DOHH2 (cell line): ENCODE results near the gene CDKN1C.

Source experiments
- H3F3A ChIP-seq: fragments of 200-600 bp; sonication (generic), shearing (Covaris generic); 2 replicates; pipeline ENCODE4 v1.6.0; 2016; ENCODE audit warnings: antibody characterized with exemption, mild to moderate bottlenecking; ENCODE audit not compliant: control insufficient read depth, insufficient read depth
- H3K27ac ChIP-seq: fragments of 200-600 bp; sonication (generic); 2 replicates; pipeline ENCODE4 v1.5.1; 2014; ENCODE audit warnings: low read depth, mild to moderate bottlenecking, low read length, moderate library complexity
- H3K27me3 ChIP-seq: fragments of 200-600 bp; sonication (generic); 2 replicates; pipeline ENCODE4 v1.6.1; 2014; ENCODE audit warnings: mild to moderate bottlenecking, low read length, mixed read lengths; ENCODE audit not compliant: control insufficient read depth
- H3K36me3 ChIP-seq: fragments of 200-600 bp; sonication (generic); 2 replicates; pipeline ENCODE4 v1.6.1; 2014; ENCODE audit warnings: mild to moderate bottlenecking, low read length, moderate library complexity, mixed read lengths; ENCODE audit not compliant: control insufficient read depth
- H3K4me1 ChIP-seq: fragments of 200-600 bp; sonication (generic); 2 replicates; pipeline ENCODE4 v1.6.1; 2014; ENCODE audit warnings: mild to moderate bottlenecking, low read length, mixed read lengths; ENCODE audit not compliant: control insufficient read depth
- H3K4me2 ChIP-seq: fragments of 200-600 bp; sonication (generic); 2 replicates; pipeline ENCODE4 v1.6.0; 2014; ENCODE audit warnings: mild to moderate bottlenecking, low read length, moderate library complexity
- H3K4me3 ChIP-seq: fragments of 200-600 bp; sonication (generic); 2 replicates; pipeline ENCODE4 v1.5.1; 2014; ENCODE audit warnings: mild to moderate bottlenecking, low read length, mixed read lengths
- H3K79me2 ChIP-seq: fragments of 200-600 bp; sonication (generic); 2 replicates; pipeline ENCODE4 v1.6.1; 2014; ENCODE audit warnings: mild to moderate bottlenecking, low read length, mixed read lengths; ENCODE audit not compliant: control insufficient read depth
- H3K9me2 ChIP-seq: fragments of 200-600 bp; sonication (generic); replicated peaks from 2 replicates; pipeline ENCODE4 v1.6.1; 2014; ENCODE audit warnings: mild to moderate bottlenecking, low read length, mixed read lengths; ENCODE audit not compliant: control insufficient read depth
- H3K9me3 ChIP-seq: fragments of 200-600 bp; sonication (generic); 2 replicates; pipeline ENCODE4 v1.6.1; 2014; ENCODE audit warnings: antibody characterized with exemption, low read length, mixed read lengths; ENCODE audit not compliant: control insufficient read depth, insufficient read depth
- H4K20me1 ChIP-seq: fragments of 200-600 bp; sonication (generic); 2 replicates; pipeline ENCODE4 v1.6.0; 2014; ENCODE audit warnings: low read depth, mild to moderate bottlenecking, antibody characterized with exemption, low read length, moderate library complexity; ENCODE audit not compliant: control insufficient read depth, insufficient read depth
- EZH2phosphoT487 ChIP-seq: fragments of 200-600 bp; sonication (generic); IDR thresholded peaks from 2 replicates; pipeline ENCODE4 v1.6.1; 2017; ENCODE audit warnings: borderline replicate concordance, mild to moderate bottlenecking, antibody characterized with exemption, low read length, moderate library complexity, mixed read lengths
- TF ChIP-seq, protein P1 (sequence below): fragments of 200-600 bp; sonication (generic); IDR thresholded peaks from one replicate; pipeline ENCODE4 v1.5.1; 2014; ENCODE audit warnings: antibody characterized with exemption, mild to moderate bottlenecking, low read depth, low read length; ENCODE audit not compliant: poor library complexity, severe bottlenecking

The CDKN1C gene

DNA sequence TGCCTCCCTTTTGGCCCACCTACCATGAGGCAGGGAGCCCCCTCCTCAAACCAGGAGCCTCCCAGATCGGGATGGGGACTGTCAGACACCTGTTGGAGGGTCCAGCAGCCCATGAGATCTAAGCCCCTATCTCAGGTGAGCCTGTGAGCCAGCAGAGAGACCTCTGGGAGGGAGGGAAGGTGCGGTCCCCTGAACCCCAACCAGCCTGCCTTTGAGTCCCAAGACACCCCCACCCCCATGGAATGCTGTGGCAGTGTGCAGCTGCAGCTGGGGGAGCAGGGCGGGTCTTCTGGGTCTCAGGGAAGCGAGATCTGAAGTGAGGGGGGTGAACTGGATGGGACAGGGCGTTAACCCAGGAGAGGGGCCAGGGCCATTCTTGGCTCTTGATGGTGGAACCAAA is 1.4 kb upstream of the CDKN1C start:
- no peaks in the 10 kb centered on the region for H3K36me3 ChIP-seq
- no peak overlapping the region for H3K27ac ChIP-seq
- no peaks in the 10 kb centered on the region for H4K20me1 ChIP-seq
- H3K27me3 ChIP-seq: no peaks in the 10 kb centered on the region
- H3F3A ChIP-seq: no peaks in the 10 kb centered on the region; the same call in 1 of the 2 replicates
- H3K4me1 ChIP-seq: peaks cover 12% of the 10 kb centered on the region
- no peak for TF ChIP-seq EZH2phosphoT487
- TF ChIP-seq, protein P1, sequence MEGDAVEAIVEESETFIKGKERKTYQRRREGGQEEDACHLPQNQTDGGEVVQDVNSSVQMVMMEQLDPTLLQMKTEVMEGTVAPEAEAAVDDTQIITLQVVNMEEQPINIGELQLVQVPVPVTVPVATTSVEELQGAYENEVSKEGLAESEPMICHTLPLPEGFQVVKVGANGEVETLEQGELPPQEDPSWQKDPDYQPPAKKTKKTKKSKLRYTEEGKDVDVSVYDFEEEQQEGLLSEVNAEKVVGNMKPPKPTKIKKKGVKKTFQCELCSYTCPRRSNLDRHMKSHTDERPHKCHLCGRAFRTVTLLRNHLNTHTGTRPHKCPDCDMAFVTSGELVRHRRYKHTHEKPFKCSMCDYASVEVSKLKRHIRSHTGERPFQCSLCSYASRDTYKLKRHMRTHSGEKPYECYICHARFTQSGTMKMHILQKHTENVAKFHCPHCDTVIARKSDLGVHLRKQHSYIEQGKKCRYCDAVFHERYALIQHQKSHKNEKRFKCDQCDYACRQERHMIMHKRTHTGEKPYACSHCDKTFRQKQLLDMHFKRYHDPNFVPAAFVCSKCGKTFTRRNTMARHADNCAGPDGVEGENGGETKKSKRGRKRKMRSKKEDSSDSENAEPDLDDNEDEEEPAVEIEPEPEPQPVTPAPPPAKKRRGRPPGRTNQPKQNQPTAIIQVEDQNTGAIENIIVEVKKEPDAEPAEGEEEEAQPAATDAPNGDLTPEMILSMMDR: no peak
- H3K9me3 ChIP-seq: no peaks in the 10 kb centered on the region
- H3K4me3 ChIP-seq: no peak overlapping the region
- H3K79me2 ChIP-seq: no peaks in the 10 kb centered on the region
- H3K4me2 ChIP-seq: no peak overlapping the region
- H3K9me2 ChIP-seq: no peaks in the 10 kb centered on the region

DNA sequence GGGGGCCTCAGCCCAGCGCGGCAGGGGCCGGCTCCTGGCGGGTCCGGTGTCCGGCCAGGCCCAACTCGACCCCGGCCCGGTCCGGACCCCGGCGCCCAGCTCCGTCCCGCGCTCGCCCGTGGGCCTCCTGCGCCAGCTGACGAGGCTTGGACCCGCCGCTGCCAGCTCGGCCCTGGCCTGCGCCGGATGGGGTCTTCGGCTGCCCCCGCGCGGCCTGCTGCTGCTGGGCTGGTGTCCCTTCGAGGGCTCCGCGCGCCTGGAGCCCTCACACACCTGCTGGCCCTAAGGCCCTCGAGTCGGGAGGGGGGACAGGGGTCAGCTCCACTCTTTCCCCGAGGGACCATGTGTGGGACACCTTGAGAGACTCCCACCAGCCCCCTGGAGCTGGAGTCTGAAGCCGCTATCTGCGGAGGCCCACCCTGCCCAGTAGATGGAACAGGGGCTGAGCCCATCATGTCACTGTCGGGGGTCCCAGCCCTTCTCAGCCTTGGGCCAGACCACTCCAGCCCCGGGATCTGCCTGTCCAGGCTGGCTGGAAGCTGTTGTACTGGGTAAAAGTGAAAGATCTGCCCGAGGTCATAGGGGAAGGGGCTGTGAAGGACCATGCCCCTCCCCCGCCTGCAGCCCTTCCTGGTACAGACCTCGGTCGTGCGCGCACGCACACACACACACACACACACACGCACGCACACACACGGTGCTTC is 768 bp upstream of the CDKN1C start:
- Histone ChIP-seq H3K36me3 (no peaks in the 10 kb centered on the region), H3K4me2 (no peak overlapping the region), H3K27ac (no peak overlapping the region), H3F3A (no peaks in the 10 kb centered on the region; the same call in 1 of the 2 replicates), H3K9me2 (no peaks in the 10 kb centered on the region), H4K20me1 (no peaks in the 10 kb centered on the region), H3K4me3 (no peak overlapping the region), H3K79me2 (no peaks in the 10 kb centered on the region), H3K27me3 (no peaks in the 10 kb centered on the region), H3K4me1 (peaks cover 6% of the 10 kb centered on the region), H3K9me3 (no peaks in the 10 kb centered on the region)
- no peak for TF ChIP-seq EZH2phosphoT487
- TF ChIP-seq, protein P1: no peak

DNA sequence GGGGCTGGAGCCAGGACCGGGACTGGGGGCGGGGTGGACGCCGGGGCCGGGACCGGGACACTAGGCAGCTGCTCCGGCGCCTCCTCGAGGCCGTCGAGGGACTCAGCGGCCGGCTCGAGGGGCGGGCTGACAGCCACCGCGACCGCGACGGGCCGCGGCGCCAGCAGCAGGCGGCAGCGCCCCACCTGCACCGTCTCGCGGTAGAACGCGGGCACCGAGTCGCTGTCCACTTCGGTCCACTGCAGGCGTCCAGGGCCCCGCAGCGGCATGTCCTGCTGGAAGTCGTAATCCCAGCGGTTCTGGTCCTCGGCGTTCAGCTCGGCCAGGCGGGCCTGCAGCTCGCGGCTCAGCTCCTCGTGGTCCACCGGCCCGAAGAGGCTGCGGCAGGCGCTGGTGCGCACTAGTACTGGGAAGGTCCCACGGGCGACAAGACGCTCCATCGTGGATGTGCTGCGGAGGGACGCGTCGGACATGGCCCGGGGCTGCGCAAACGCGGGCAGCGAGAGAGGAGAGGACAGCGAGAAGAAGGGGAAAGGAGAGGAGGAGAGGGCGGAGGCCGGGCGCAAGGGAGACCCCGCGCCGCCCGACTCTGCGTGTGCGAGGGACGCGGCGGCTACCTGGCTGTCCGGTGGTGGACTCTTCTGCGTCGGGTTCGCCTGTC is 428 bp downstream of the CDKN1C start:
- Histone ChIP-seq H3K4me2 (peak overlapping the region; percentile 27; the same call in 1 of the 2 replicates), H4K20me1 (no peaks in the 10 kb centered on the region), H3K36me3 (no peaks in the 10 kb centered on the region), H3K9me2 (no peaks in the 10 kb centered on the region), H3K79me2 (no peaks in the 10 kb centered on the region), H3K4me1 (no peaks in the 10 kb centered on the region; the same call in 1 of the 2 replicates), H3F3A (no peaks in the 10 kb centered on the region; the same call in 1 of the 2 replicates), H3K9me3 (no peaks in the 10 kb centered on the region), H3K4me3 (peak overlapping the region; percentile 11; the same call in 1 of the 2 replicates), H3K27me3 (no peaks in the 10 kb centered on the region), H3K27ac (no peak overlapping the region)
- no peak for TF ChIP-seq EZH2phosphoT487
- TF ChIP-seq, protein P1: no peak
